SU-DHL-6 (cell line): ENCODE data around the gene CECR2.

Source experiments
- CTCF ChIP-seq: fragments of 200-600 bp; sonication (generic); IDR thresholded peaks from one replicate; pipeline ENCODE4 v1.5.1; 2017; ENCODE audit warnings: antibody characterized with exemption, mild to moderate bottlenecking, low read length, moderate library complexity; ENCODE audit not compliant: insufficient read depth, poor library complexity, severe bottlenecking
- EZH2phosphoT487 ChIP-seq: fragments of 200-600 bp; sonication (generic), shearing (Covaris generic); conservative IDR thresholded peaks from 2 replicates; pipeline ENCODE4 v1.6.1; 2018; ENCODE audit warnings: mild to moderate bottlenecking, antibody characterized with exemption, low read length, moderate library complexity, mixed read lengths

- TF ChIP-seq CTCF, result no peak
- TF ChIP-seq EZH2phosphoT487, result no peak
Measured at GRCh38 chr22:17412232-17412631, 43.0 kb downstream of the CECR2 start.
